GM19351 (cell line): ENCODE results near the gene NDE1.
"Not testable (repeated sequence)": the region's sequence is repeated elsewhere in the genome, so short reads cannot be mapped to it uniquely, and the experiment has no call there.

ENCODE experiments used
- ATAC-seq: cut with Tn5 transposase; IDR thresholded peaks from one replicate; pipeline ENCODE4 v1.9.1; 2021; ENCODE audit warnings: mild to moderate bottlenecking, moderate library complexity; ENCODE audit not compliant: unreplicated experiment

NDE1 gene

GRCh38 chr16:15649727-15650018, 372 bp upstream of the NDE1 start:
- no peak for ATAC-seq

- no peak for ATAC-seq
Measured at GRCh38 chr16:15650698-15651171, 690 bp downstream of the NDE1 start.

- no peak for ATAC-seq
Measured at GRCh38 chr16:15652293-15653001, 2.4 kb downstream of the NDE1 start.

- ATAC-seq = no peak
Measured at GRCh38 chr16:15653227-15653626, 3.2 kb downstream of the NDE1 start.

DNA sequence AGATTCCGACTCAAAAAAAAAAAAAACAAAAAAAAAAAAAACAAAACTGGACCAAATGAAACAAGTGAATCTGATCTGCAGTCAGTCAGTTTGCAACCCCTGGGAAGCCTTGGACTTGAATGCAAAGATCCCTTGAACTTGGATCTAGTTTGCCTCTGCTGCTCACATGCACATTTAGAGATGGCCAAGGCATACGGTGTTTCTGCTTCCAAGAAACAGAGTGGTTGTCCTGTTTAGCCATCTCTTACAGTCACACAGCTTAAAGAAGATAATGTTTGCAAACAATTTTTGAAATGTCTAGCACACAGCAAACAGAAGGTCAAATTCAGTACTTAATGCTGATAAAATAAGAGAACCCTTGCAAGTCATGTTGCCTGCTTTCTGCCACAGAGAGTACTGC, 4.5 kb downstream of the NDE1 start:
- no peak for ATAC-seq

DNA sequence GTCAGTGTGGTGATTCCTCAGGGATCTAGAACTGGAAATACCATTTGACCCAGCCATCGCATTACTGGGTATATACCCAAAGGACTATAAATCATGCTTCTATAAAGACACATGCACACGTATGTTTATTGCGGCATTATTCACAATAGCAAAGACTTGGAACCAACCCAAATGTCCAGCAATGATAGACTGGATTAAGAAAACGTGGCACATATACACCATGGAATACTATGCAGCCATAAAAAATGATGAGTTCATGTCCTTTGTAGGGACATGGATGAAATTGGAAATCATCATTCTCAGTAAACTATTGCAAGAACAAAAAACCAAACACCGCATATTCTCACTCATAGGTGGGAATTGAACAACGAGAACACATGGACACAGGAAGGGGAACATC, 5.5 kb downstream of the NDE1 start:
- not testable (repeated sequence) for ATAC-seq

DNA sequence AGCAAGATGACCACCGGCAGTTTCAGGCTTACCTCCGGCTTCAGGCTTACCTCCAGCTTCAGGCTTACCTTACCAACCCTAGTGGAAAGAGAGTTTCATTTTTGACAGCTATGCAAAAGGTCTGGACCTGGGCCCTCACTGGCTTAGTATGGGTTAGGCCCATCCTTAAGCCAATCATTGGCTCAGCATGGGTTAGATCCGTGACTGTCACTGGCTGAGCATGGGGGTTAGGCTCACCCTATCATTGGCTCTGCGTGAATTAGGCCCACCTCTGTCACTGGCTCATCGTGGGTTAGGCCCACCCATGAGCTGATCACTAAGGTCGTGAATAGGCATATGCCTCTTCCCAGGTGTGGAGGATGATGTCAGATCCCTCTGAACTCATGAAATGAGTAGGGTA, 8.1 kb downstream of the NDE1 start:
- ATAC-seq = no peak

DNA sequence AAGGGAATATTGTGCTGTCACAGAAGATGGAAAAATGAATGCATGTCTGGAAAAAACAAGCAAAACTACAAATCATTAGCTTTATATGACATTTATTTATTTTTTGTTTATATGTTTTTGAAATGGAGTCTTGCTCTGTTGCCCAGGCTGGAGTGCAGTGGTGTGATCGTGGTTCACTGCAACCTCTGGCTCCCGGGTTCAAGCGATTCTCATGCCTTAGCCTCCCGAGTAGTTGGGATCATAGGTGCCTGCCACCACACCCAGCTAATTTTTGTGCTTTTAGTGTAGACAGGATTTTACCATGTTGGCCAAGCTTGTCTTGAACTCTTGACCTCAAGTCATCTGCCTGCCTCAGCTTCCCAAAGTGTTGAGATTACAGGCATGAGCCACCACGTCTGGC, 8.5 kb downstream of the NDE1 start:
- no peak for ATAC-seq

DNA sequence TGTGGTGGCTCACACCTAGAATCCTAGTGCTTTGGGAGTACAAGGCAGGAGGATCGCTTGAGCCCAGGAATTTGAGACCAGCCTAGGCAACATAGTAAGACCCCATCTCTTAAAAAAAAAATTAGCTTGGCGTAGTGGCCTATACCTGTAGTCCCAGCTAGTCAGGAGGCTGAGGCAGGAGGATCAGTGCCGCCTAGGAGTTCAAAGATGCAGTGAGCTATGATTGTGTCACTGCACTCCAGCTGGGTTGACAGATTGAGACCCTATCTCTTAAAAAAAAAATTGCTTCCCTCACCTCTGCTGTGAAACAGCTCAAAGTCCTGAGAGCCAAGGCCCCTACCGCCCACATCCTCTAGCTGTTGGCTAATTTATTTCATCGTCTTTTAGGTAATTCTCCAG, 10.2 kb downstream of the NDE1 start:
- ATAC-seq = no peak

GRCh38 chr16:15665107-15665506, 15.1 kb downstream of the NDE1 start:
- no peak for ATAC-seq

- ATAC-seq = no peak
Measured at GRCh38 chr16:15667091-15667742, 17.2 kb downstream of the NDE1 start.

DNA sequence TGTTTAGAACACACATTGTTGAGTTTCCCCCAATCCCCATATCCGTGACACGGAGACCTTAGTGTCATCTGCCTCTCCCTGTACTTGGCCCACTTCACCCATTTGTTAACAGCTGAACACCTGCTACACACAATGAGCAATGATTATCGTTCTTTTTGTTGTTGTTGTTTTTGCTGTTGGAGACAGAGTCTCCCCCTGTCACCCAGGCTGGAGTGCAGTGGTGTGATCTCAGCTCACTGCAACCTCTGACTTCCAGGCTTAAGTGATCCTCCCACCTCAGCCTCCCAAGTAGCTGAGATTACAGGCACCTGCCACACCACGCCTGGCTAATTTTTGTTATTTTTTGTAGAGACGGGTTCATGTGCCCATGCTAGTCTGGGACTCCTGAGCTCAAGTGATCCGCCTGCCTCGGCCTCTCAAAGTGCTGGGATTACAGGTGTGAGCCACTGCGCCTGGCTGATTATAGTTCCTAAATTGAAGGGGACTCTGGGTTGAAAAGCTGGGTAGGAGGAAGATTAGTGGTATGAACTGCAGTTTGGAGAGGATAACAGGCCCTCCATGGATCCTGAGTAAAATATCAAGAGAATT, 21.6 kb downstream of the NDE1 start:
- no peak for ATAC-seq

GRCh38 chr16:15672127-15672513, 22.1 kb downstream of the NDE1 start:
- ATAC-seq = not testable (repeated sequence)

GRCh38 chr16:15672514-15673167, 22.6 kb downstream of the NDE1 start:
- no peak for ATAC-seq

DNA sequence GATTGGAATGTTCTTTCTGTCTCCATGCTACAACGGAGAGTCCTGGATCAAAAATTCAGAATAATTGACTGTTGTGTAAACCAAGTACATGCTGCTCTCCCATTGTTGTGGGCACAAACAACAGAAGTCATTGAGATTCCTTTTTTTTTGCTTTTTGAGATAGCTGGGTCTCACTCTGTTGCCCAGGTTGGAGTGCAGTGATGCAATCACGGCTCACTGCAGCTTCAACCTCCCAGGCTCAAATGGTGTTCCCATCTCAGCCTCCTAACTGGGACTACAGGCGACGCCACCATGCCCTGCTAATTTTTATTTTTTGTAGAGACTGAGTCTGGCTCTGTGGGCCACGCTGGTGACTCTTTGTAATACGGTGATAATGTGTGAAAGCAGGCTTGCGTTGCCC, 24.5 kb downstream of the NDE1 start:
- ATAC-seq = no peak

- ATAC-seq = no peak
Measured at GRCh38 chr16:15676506-15676905, 26.5 kb downstream of the NDE1 start.

- no peak for ATAC-seq
Measured at GRCh38 chr16:15677447-15677846, 27.4 kb downstream of the NDE1 start.

GRCh38 chr16:15682105-15682570, 32.1 kb downstream of the NDE1 start:
- no peak for ATAC-seq

DNA sequence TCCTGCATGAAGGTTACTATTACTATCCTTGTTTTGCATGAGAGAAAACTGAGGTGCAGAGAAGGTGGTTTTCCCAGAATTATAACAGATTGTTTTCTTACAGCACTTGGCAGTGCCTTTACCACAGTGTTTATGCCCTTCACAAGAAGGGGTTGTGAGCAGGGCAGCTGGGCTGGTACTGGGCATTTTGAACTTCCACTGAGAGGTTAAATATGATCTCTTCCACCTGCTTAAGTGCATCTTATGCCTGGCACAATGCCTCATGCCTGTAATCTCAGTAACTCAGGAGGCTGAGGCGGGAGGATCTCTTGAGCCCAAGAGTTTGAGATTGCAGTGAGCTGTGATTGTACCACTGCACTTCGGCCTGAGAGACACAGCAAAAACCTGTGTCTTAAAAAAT, 36.2 kb downstream of the NDE1 start:
- no peak for ATAC-seq

DNA sequence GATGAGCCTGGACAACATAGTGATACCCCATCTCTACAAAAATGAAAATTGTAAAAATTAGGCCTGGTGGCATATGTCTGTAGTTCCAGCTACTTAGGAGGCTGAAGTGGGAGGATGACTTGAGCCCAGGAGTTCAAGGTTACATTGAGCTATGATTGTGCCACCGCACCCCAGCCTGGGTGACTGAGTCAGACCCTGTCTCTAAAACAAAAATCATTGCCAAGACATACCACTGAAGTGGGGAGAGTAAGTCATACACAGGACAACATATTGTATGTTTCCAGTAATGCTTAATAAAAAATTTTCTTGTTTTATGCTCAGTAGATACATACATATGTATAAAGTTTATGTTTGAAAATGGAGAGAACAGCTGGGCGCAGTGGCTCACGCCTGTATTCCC, 39.2 kb downstream of the NDE1 start:
- ATAC-seq = no peak

DNA sequence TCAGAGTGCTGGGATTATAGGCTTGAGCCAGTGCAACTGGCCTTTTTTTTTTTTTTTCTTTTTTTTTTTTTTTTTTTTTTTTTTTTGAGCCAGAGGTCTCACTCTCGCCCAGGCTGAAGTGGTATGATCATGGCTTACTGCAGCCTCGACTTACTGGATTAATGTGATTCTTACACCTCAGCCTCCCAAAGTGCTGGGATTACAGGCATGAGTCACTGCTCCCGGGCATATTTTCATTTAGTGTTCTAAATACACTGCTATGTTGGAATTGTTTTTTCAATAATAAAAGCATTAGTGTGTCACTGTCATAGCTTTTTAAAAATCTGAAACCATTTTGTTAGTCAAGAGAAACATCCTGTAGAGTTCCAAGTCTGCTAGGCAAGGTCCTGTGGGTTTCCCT, 40.3 kb downstream of the NDE1 start:
- ATAC-seq = no peak

GRCh38 chr16:15691046-15691445, 41.0 kb downstream of the NDE1 start:
- no peak for ATAC-seq
